Naive B cell (primary cell): Measurements from ENCODE around the gene HAUS3. TPM values are rescaled to one million over a fixed set of nuclear protein-coding genes. Genes with fewer than 3 reads are reported as not detected.

Experiments used
- ATAC-seq, 2 donors: fragments of 150-1000 bp; cut with Tn5 transposase; 2 replicates each; pipeline ENCODE4 v1.10.0; 2021; ENCODE audit warnings: low read depth in 2 of 2, mild to moderate bottlenecking in 2 of 2, moderate library complexity in 2 of 2
- DNase-seq: peaks from one replicate; pipeline ENCODE4 v3.0.0; 2022
- H3K27ac Mint-ChIP-seq, 6 donors: one replicate each; pipeline ENCODE4 v1.8.0; 2020 to 2022; ENCODE audit warnings: mild to moderate bottlenecking in 6 of 6, mixed read lengths in 6 of 6, moderate library complexity in 5 of 6, inconsistent platforms in 2 of 6
- H3K27me3 Mint-ChIP-seq, 3 donors: one replicate each; pipeline ENCODE4 v1.8.0; 2021 to 2022; ENCODE audit warnings: mixed read lengths in 3 of 3, mild to moderate bottlenecking in 1 of 3
- H3K36me3 Mint-ChIP-seq, 2 donors: one replicate each; pipeline ENCODE4 v1.8.0; 2020 to 2022; ENCODE audit warnings: mixed read lengths in 2 of 2, inconsistent platforms in 1 of 2, mild to moderate bottlenecking in 1 of 2
- H3K4me1 Mint-ChIP-seq, 3 donors: one replicate each; pipeline ENCODE4 v1.8.0; 2020 to 2022; ENCODE audit warnings: mixed read lengths in 3 of 3, inconsistent platforms in 1 of 3, mild to moderate bottlenecking in 1 of 3, moderate library complexity in 1 of 3
- H3K4me3 Mint-ChIP-seq, 8 donors: one replicate each; pipeline ENCODE4 v1.8.0; 2020 to 2022; ENCODE audit warnings: mild to moderate bottlenecking in 8 of 8, mixed read lengths in 8 of 8, moderate library complexity in 8 of 8, inconsistent platforms in 2 of 8
- H3K9me3 Mint-ChIP-seq, 7 donors: one replicate each; pipeline ENCODE4 v1.8.0; 2020 to 2022; ENCODE audit warnings: mixed read lengths in 7 of 7, mild to moderate bottlenecking in 5 of 7, inconsistent platforms in 2 of 7, moderate library complexity in 1 of 7
- polyA plus RNA-seq, 6 donors: library from polyadenylated mRNA; unstranded; fragments of 300-500 nt; fragmentation: Illumina TruSeq; gene quantifications; one replicate each; pipeline ENCODE4 v1.2.3, GENCODE V29; 2021; ENCODE audit warnings: low read depth in 6 of 6

The HAUS3 gene
- polyA plus RNA-seq, 6 donors from 2014 or later, result 13.3 to 29.1 (median 19.3) TPM

GRCh38 chr4:2264481-2265041, 22.6 kb upstream of the HAUS3 start:
- DNase-seq (no peak), ATAC-seq (no peak)
- H3K4me3 Mint-ChIP-seq, result peak overlapping the region in 2 of 8 donors; percentile 8 to 61
- peak overlapping the region in 2 of 6 donors; percentile 47 to 88 for H3K27ac Mint-ChIP-seq
- H3K27me3 Mint-ChIP-seq, result no peaks in the 10 kb centered on the region
- peaks cover 0 to 9% (median 0%) of the 10 kb centered on the region in 3 donors for H3K4me1 Mint-ChIP-seq
- H3K9me3 Mint-ChIP-seq, result no peaks in the 10 kb centered on the region
- H3K36me3 Mint-ChIP-seq, result no peaks in the 10 kb centered on the region

DNA sequence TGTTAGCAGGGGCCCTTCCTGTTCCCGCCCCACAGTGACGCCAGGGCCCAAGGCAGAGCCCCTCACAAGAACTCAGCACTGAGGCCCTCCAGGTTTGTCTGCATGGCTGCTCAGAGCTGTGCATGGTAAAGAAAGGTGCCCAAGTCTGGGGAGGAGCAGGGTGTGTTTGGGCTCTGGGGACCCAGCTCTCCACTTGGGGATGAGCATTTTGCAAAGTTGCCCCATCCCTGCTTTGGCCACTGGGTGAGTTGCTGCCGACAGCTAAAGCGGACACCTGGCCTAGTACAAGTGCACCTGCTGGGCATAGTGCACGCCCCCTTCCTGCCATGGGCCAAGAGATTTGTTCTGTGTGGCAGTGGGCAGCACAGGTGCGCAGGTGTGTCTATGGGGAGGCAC, 22.0 kb upstream of the HAUS3 start:
- peak overlapping the region in 3 of 6 donors; percentile 85 to 96 (median 88) for H3K27ac Mint-ChIP-seq
- H3K9me3 Mint-ChIP-seq, result no peaks in the 10 kb centered on the region
- DNase-seq (no peak), ATAC-seq (no peak)
- H3K36me3 Mint-ChIP-seq, result no peaks in the 10 kb centered on the region
- H3K4me3 Mint-ChIP-seq, result peak overlapping the region in 6 of 8 donors; percentile 9 to 91 (median 78)
- peaks cover 0 to 10% (median 0%) of the 10 kb centered on the region in 3 donors for H3K4me1 Mint-ChIP-seq
- H3K27me3 Mint-ChIP-seq, result no peaks in the 10 kb centered on the region

GRCh38 chr4:2262944-2263250, 21.0 kb upstream of the HAUS3 start:
- ATAC-seq, result no peak
- Mint-ChIP-seq H3K27me3 (no peaks in the 10 kb centered on the region), H3K27ac (peak overlapping the region in 5 of 6 donors; percentile 38 to 96 (median 90)), H3K36me3 (no peaks in the 10 kb centered on the region), H3K4me3 (peak overlapping the region; percentile 75 to 93 (median 80)), H3K4me1 (peaks cover 0 to 11% (median under 1%) of the 10 kb centered on the region in 3 donors), H3K9me3 (no peaks in the 10 kb centered on the region)
- no peak for DNase-seq

DNA sequence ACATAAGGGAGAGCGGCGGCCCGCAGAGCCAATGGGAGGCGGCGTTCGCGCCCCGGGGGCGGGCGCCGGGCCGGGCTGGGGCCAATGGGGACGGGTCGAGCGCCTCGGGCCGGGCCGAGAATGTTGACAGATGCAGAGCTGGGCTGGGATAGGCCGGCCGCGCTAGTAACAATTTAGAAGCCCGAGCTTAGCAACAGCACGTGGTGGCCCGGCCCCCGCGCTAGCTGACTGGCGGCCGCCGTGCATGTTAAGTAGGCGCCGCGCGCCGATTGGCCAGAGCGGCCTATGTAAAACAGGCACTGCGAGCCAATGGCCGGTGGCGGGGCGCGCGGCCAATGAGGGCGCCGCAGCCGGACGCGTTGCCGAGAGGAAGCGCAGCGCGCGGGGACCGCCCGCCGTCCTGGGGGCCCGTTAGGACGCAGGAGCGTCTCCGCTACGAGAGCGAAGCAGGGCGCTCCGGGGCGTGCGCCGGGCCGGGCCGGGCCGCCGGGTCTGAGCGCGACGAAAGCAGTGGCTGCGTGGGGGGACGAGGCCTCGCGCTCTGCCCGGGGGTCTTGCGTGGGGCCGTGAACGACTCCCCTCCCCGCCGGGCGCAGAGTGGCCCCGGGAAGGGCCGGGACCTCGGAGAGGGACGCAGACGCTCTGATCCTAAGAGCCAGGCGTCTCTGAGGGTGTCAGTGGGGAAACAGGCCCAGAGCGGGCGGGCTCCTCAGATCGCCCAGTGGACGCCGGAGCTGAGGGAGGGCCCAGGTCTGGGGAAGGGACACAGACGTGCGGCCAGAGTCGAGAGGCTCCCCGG, 20.4 kb upstream of the HAUS3 start:
- Mint-ChIP-seq H3K4me3 (peak overlapping the region; percentile 73 to 93 (median 82)), H3K36me3 (no peaks in the 10 kb centered on the region), H3K4me1 (peaks cover 0 to 14% (median 6%) of the 10 kb centered on the region in 3 donors), H3K27me3 (no peaks in the 10 kb centered on the region), H3K9me3 (no peaks in the 10 kb centered on the region), H3K27ac (peak overlapping the region in 4 of 6 donors; percentile 88 to 96 (median 92))
- DNase-seq (peak; percentile 99), ATAC-seq (peak; percentile 85 to 88)

GRCh38 chr4:2261853-2262144, 19.9 kb upstream of the HAUS3 start, which contains the start of gene MXD4:
TSS of gene MXD4 (minus strand) at chr4:2262109. CDS start at chr4:2261980, 129 bp downstream.
- H3K4me3 Mint-ChIP-seq, result peak within 1 kb of the TSS; percentile 74 to 93 (median 84)
- no peaks in the 10 kb centered on the region for H3K27me3 Mint-ChIP-seq
- H3K36me3 Mint-ChIP-seq, result no peaks in the 10 kb centered on the region
- peaks cover 4 to 17% (median 11%) of the 10 kb centered on the region in 3 donors for H3K4me1 Mint-ChIP-seq
- DNase-seq (no peak), ATAC-seq (peak in 1 of 2 donors; percentile 0)
- H3K27ac Mint-ChIP-seq, result peak within 1 kb of the TSS in 5 of 6 donors; percentile 38 to 96 (median 90)
- no peaks in the 10 kb centered on the region for H3K9me3 Mint-ChIP-seq

DNA sequence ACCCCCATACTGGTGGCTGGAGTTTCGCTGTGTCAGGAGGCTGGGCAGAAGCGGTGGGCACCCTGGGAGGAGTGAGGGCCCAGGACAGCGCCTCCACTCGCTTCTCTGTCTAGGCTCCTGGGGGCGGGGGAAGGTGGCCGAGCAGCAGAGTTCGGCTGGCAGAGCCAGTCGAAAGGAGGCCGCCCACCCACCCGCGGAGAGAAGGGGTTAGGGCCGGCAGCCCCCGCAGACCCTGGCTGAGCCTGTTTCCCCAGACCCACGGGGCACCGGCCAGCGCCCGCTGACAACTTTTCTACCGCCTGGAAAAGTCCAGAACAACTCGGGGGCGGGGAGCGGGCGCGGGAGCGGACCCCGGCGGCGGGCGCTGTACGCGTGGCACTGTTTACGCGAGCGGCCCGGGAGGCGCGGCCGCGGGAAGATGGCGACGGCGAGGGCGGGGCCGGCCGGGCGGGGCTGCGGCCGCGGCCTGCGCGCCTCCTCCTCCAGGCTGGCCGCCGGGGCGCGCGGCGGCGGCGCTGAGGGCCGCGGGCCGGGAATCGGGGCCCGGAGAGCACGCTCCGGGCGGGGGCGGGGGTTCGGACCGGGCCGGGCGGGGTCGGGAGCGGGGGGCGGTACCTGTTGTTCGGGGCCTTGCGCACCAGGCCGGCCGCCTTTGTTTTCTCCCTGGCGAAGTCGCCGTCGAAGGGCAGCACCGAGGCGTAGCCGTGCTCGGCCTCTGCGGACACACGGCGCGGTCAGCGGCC, 19.4 kb upstream of the HAUS3 start:
- Mint-ChIP-seq H3K4me3 (peak overlapping the region; percentile 42 to 93 (median 81)), H3K9me3 (no peaks in the 10 kb centered on the region), H3K27ac (peak overlapping the region in 2 of 6 donors; percentile 19 to 88), H3K36me3 (no peaks in the 10 kb centered on the region), H3K4me1 (peaks cover 6 to 18% (median 13%) of the 10 kb centered on the region in 3 donors), H3K27me3 (no peaks in the 10 kb centered on the region)
- DNase-seq (peak; percentile 55), ATAC-seq (peak; percentile 10 to 12)

DNA sequence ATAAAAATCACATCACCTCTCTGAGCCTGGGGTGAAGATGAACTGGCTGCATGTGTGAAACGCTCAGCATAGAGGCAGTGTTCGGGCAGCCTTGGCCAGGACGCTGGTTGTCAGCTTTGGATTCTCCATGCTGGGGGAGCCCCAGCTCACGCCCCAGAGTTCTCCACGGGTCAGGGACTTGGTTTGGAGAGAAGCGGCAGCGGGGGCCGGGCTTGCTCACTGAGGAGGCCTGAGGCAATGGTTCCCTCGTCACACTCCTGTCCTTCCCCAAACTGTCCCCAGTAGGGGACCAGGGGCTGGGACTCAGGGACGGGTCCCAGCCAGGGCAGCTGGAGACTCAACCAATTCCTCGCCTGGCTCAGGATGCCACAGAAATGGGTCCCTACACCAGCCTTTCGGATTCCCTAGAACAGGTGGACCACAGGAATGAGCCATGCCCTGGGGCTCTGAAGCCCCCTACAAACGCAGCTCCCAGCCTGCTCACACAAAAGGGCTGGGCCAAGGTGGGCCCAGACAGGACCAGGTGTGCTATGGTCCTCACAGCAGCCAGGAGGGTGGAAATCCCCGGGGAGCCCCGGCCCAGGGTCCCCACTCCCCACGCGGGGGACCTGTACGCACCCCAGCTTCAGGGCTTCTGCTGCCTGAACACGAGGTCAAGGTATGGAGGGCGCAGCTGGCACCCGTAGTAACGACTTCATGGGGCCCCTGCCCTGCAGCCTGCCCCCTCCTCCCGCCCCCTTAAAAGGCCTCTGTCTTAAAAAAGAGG, 18.6 kb upstream of the HAUS3 start:
- no peaks in the 10 kb centered on the region for H3K9me3 Mint-ChIP-seq
- DNase-seq, result no peak
- peak overlapping the region; percentile 42 to 90 (median 77) for H3K4me3 Mint-ChIP-seq
- H3K36me3 Mint-ChIP-seq, result no peaks in the 10 kb centered on the region
- peaks cover 6 to 18% (median 13%) of the 10 kb centered on the region in 3 donors for H3K4me1 Mint-ChIP-seq
- H3K27me3 Mint-ChIP-seq, result no peaks in the 10 kb centered on the region
- ATAC-seq, result no peak
- H3K27ac Mint-ChIP-seq, result peak overlapping the region in 3 of 6 donors; percentile 12 to 80 (median 19)

- Mint-ChIP-seq H3K4me3 (peak overlapping the region; percentile 9 to 85 (median 70)), H3K36me3 (no peaks in the 10 kb centered on the region), H3K9me3 (no peaks in the 10 kb centered on the region), H3K4me1 (peaks cover 10 to 20% (median 17%) of the 10 kb centered on the region in 3 donors), H3K27ac (no peak overlapping the region), H3K27me3 (no peaks in the 10 kb centered on the region)
- no peak for DNase-seq
- no peak for ATAC-seq
Measured at GRCh38 chr4:2259541-2260343, 17.8 kb upstream of the HAUS3 start.

DNA sequence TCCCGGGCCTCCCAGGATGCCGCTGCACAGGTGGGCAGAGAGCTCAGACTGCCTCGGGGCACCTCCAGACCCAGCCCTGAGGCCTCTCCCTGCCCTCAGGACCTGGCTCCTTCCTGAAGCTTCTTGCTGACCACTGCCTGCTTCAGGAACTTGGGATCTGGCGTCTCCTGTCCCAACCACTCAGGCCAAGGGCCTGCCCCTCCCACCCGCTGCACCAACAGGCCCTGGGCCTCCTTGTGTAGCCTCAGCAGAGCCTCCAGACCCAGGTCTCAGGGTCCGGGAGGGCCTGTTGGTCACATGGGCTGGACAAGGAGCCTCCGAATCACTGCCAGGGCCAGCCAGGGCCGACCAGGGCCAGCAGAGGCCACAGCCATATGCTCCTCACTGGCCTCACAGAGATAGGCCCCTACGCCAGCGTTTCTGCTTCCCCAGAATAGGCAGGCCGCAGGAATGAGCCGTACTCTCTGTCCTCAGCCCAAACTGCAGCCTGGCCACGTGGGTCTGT, 17.2 kb upstream of the HAUS3 start:
- Mint-ChIP-seq H3K36me3 (no peaks in the 10 kb centered on the region), H3K4me1 (peaks cover 10 to 26% (median 23%) of the 10 kb centered on the region in 3 donors), H3K27me3 (no peaks in the 10 kb centered on the region), H3K27ac (no peak overlapping the region), H3K9me3 (no peaks in the 10 kb centered on the region), H3K4me3 (peak overlapping the region in 3 of 8 donors; percentile 23 to 73 (median 27))
- no peak for DNase-seq
- no peak for ATAC-seq

- peaks cover 10 to 25% (median 24%) of the 10 kb centered on the region in 3 donors for H3K4me1 Mint-ChIP-seq
- H3K27me3 Mint-ChIP-seq, result no peaks in the 10 kb centered on the region
- H3K36me3 Mint-ChIP-seq, result no peaks in the 10 kb centered on the region
- H3K4me3 Mint-ChIP-seq, result peak overlapping the region in 2 of 8 donors; percentile 13 to 24
- DNase-seq (no peak), ATAC-seq (no peak)
- no peaks in the 10 kb centered on the region for H3K9me3 Mint-ChIP-seq
- H3K27ac Mint-ChIP-seq, result peak overlapping the region in 1 of 6 donors; percentile 44
Measured at GRCh38 chr4:2258091-2259035, 16.4 kb upstream of the HAUS3 start.

- no peak for DNase-seq
Measured at GRCh38 chr4:2257361-2258081, 15.6 kb upstream of the HAUS3 start.

More at GRCh38 chr4:2257361-2258081, 15.6 kb upstream of the HAUS3 start:
- peaks cover 13 to 24% (median 22%) of the 10 kb centered on the region in 3 donors for H3K4me1 Mint-ChIP-seq
- H3K9me3 Mint-ChIP-seq, result no peaks in the 10 kb centered on the region
- no peaks in the 10 kb centered on the region for H3K27me3 Mint-ChIP-seq
- peak overlapping the region in 2 of 6 donors; percentile 44 to 48 for H3K27ac Mint-ChIP-seq
- H3K4me3 Mint-ChIP-seq, result peak overlapping the region in 3 of 8 donors; percentile 13 to 24 (median 24)
- H3K36me3 Mint-ChIP-seq, result no peaks in the 10 kb centered on the region
- no peak for ATAC-seq
